Measurements from ENCODE around the gene MYO15A.

GRCh38 chr17:18140648-18141047, 32.1 kb downstream of the MYO15A start:
- no peak for TF ChIP-seq EZH2phosphoT487 (IDR thresholded peaks at IDR 0.05; ENCODE audit: borderline replicate concordance, low read length)
- TF ChIP-seq, protein P1, sequence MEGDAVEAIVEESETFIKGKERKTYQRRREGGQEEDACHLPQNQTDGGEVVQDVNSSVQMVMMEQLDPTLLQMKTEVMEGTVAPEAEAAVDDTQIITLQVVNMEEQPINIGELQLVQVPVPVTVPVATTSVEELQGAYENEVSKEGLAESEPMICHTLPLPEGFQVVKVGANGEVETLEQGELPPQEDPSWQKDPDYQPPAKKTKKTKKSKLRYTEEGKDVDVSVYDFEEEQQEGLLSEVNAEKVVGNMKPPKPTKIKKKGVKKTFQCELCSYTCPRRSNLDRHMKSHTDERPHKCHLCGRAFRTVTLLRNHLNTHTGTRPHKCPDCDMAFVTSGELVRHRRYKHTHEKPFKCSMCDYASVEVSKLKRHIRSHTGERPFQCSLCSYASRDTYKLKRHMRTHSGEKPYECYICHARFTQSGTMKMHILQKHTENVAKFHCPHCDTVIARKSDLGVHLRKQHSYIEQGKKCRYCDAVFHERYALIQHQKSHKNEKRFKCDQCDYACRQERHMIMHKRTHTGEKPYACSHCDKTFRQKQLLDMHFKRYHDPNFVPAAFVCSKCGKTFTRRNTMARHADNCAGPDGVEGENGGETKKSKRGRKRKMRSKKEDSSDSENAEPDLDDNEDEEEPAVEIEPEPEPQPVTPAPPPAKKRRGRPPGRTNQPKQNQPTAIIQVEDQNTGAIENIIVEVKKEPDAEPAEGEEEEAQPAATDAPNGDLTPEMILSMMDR (conservative IDR thresholded peaks at IDR 0.05; ENCODE audit: low read depth, low read length) = no peak

Measured in PC-3 (cell line).